ENCODE results near the gene GCNT3. TPM values are rescaled to one million over a fixed set of nuclear protein-coding genes. Genes with fewer than 3 reads are reported as not detected.
"Not testable (repeated sequence)": the region's sequence is repeated elsewhere in the genome, so short reads cannot be mapped to it uniquely, and the experiment has no call there.

Gene GCNT3
- total RNA-seq, 2 experiments from 2014 or later: not detected

DNA sequence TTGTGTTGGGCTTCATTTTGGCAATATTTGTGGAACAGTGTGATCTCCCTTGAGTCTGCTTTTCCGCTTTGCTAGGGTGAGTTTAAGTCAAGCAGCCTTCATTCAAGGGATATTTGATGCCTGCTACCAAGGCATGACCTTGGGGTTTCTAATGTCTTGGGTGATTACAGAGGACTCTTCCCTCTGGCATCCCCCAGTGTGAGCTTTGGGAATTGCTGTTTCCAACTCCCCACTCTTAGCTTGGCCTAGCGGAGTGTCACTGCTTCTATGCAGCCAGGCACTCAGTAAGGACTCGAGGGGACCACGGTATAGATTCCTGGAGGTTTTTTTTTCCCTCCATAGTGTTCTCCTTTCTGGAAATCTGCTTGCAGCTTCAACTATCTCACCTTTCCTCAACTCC lies 21.1 kb downstream of the GCNT3 start:
- Mint-ChIP-seq H3K36me3 (peaks cover 6% of the 10 kb centered on the region), H3K27ac (no peak overlapping the region), H3K27me3 (no peaks in the 10 kb centered on the region), H3K9me3 (no peaks in the 10 kb centered on the region), H3K4me1 (ENCODE audit: low read depth) (no peaks in the 10 kb centered on the region), H3K4me3 (no peak overlapping the region)
- ChIA-PET CTCF (interaction anchor here (1.3 kb wide), 1 partner anchor 99 kb away, joined by 7 read pairs; no protein-coding TSS in a partner anchor), POLR2A (no interaction called here)
- intact Hi-C loops (cut with micrococcal nuclease): no loop called here
- DNase-seq: no peak

DNA sequence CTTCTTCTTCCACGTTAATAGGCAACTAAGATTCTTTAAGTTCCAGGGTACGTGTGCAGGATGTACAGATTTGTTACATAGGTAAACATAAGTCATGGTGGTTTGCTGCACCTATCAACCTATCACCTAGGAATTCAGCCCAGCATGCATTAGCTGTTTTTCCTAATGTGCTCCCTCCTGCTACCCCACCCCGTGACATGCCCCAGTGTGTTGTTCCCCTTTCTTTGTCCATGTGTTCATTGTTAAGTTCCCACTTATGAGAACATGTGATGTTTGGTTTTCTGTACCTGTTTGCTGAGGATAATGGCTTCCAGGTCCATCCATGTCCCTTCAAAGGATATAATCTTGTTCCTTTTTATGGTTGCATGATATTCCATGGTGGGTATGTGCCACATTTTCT lies 24.6 kb downstream of the GCNT3 start:
- Mint-ChIP-seq H3K9me3 (no peaks in the 10 kb centered on the region), H3K27ac (no peak overlapping the region), H3K4me3 (no peak overlapping the region), H3K36me3 (peaks cover 14% of the 10 kb centered on the region), H3K4me1 (ENCODE audit: low read depth) (peaks cover 4% of the 10 kb centered on the region), H3K27me3 (no peaks in the 10 kb centered on the region)
- POLR2A ChIA-PET: no interaction called here
- no peak for DNase-seq
- CTCF ChIA-PET: interaction anchor here (3.2 kb wide), 1 partner anchor 103 kb away, joined by 12 read pairs; no protein-coding TSS in a partner anchor
- intact Hi-C loops (cut with micrococcal nuclease): no loop called here

DNA sequence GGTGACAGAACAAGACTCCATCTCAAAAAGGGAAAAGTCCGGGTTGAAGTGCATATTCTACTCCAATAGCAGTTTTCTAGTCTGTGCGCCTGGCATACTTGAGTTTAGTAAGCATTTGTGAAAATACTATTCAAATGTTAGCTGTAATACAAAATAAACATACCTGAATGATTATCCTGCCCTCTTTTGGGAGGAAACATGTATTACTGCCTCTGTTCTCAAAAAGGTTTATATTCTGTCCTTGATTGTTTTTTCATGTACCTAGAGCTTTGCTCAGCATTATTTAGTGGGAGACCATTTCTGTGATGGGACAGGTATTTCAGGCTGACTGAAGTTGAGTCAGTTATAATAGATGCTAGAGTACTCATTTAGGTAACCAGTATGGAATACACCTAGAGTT lies 25.9 kb downstream of the GCNT3 start:
- POLR2A ChIA-PET; H3K4me3 Mint-ChIP-seq; H3K9me3 Mint-ChIP-seq; H3K27me3 Mint-ChIP-seq; H3K27ac Mint-ChIP-seq; H3K4me1 Mint-ChIP-seq (ENCODE audit: low read depth); DNase-seq; intact Hi-C loops (cut with micrococcal nuclease): not testable (repeated sequence)
- peaks cover 17% of the 10 kb centered on the region for H3K36me3 Mint-ChIP-seq
- CTCF ChIA-PET: interaction anchor here (0.8 kb wide), 1 partner anchor 104 kb away, joined by 10 read pairs; no protein-coding TSS in a partner anchor

DNA sequence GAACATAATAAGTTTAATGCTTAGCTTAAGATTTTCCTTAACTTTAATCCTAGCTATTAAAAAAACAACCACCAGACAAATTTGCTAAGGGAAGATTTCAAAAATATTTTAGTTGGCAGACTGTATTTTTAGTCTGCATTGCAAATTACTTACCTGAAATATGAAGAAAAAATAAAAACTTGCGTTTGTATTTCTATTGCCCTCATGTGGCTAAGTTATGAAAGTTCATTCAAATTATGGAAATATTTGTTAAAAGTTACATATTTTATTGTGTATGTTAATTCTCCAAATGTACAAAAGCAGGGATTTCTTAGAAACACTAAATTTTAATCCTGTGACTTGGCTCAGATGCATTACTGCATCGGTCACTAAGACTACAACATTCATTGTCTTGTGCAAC lies 30.8 kb downstream of the GCNT3 start:
- H3K27ac Mint-ChIP-seq: no peak overlapping the region
- H3K4me1 Mint-ChIP-seq (ENCODE audit: low read depth): peaks cover 14% of the 10 kb centered on the region
- DNase-seq: no peak
- intact Hi-C loops (cut with micrococcal nuclease): loop anchor here (5.0 kb wide), 1 partner anchor 110 kb away; no protein-coding TSS in a partner anchor
- no peaks in the 10 kb centered on the region for H3K9me3 Mint-ChIP-seq
- H3K4me3 Mint-ChIP-seq: no peak overlapping the region
- peaks cover 21% of the 10 kb centered on the region for H3K36me3 Mint-ChIP-seq
- ChIA-PET POLR2A (no interaction called here), CTCF (interaction anchor here (0.7 to 2.4 kb wide), 5 partner anchors 28 to 113 kb away, joined by 3 to 12 read pairs (median 4); no protein-coding TSS in a partner anchor)
- H3K27me3 Mint-ChIP-seq: no peaks in the 10 kb centered on the region

DNA sequence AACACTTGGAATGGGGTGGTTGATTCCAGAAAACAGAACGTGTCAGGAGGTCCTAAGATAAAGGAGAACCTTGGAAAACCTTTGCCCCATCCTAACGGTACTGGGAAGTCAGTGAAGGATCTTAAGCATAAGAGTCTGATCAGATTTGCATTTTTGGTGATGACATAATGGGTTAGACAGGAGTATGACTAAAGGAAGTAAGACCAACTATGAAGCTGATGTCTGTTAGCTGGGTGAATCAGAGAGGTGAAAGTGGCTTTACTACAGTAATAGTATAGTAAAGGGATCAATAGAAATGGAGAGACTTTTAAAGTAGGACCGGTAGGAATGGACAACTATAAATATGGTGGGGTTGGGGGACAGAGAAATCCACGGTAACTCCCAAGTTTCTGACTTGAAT lies 33.2 kb downstream of the GCNT3 start:
- Mint-ChIP-seq H3K36me3 (peaks cover 17% of the 10 kb centered on the region), H3K4me1 (ENCODE audit: low read depth) (peaks cover 10% of the 10 kb centered on the region), H3K9me3 (no peaks in the 10 kb centered on the region), H3K27ac (no peak overlapping the region), H3K27me3 (no peaks in the 10 kb centered on the region), H3K4me3 (no peak overlapping the region)
- no peak for DNase-seq
- ChIA-PET POLR2A (no interaction called here), CTCF (interaction anchor here (1.0 to 1.9 kb wide), 4 partner anchors 11 to 112 kb away, joined by 3 to 6 read pairs (median 4); partner anchors contain the start of gene GTF2A2)
- intact Hi-C loops (cut with micrococcal nuclease): loop anchor here (5.0 kb wide), 1 partner anchor 112 kb away; no protein-coding TSS in a partner anchor

DNA sequence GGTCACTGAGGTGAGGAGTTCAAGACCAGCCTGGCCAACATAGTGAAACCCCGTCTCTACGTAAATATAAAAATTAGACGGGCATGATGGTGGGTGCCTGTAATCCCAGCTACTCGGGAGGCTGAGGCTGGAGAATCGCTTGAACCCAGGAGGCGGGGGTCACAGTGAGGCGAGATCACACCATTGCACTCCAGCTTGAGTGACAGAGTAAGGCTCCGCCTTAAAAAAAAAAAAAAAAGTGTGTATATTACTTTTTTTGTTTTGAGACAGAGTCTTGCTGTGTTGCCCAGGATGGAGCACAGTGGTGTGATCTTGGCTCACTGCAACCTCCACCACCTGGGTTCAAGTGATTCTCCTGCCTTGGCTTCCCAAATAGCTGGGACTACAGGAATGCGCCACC lies 34.2 kb downstream of the GCNT3 start:
- intact Hi-C loops (cut with micrococcal nuclease); POLR2A ChIA-PET; H3K9me3 Mint-ChIP-seq; DNase-seq; H3K4me3 Mint-ChIP-seq; H3K27ac Mint-ChIP-seq; H3K27me3 Mint-ChIP-seq: not testable (repeated sequence)
- H3K4me1 Mint-ChIP-seq (ENCODE audit: low read depth): peaks cover 11% of the 10 kb centered on the region
- H3K36me3 Mint-ChIP-seq: peaks cover 24% of the 10 kb centered on the region
- CTCF ChIA-PET: interaction anchor here (1.1 to 1.9 kb wide), 2 partner anchors 11 to 112 kb away, joined by 3 to 6 read pairs; partner anchors contain the start of gene GTF2A2

DNA sequence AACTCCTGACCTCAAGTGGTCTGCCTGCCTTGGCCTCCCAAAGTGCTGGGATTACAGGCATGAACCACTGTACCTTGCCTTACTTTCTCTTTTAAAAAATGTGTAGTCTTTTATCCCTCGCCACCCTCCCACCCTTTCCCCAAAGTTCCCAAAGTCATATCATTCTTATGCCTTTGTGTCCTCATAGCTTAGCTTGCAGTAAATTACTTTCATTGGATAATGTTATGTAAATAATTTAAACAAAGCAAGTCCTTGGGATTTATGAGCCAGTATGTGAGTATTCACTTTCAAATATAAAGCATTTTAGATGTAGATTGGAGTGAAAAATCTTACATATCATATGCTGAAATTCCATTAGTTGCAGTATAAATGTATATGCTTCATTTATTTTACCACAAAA lies 34.7 kb downstream of the GCNT3 start:
- intact Hi-C loops (cut with micrococcal nuclease): no loop called here
- no peak for DNase-seq
- Mint-ChIP-seq H3K27ac (no peak overlapping the region), H3K9me3 (no peaks in the 10 kb centered on the region), H3K4me1 (ENCODE audit: low read depth) (peaks cover 12% of the 10 kb centered on the region), H3K36me3 (peaks cover 23% of the 10 kb centered on the region), H3K27me3 (no peaks in the 10 kb centered on the region), H3K4me3 (no peak overlapping the region)
- ChIA-PET POLR2A (no interaction called here), CTCF (interaction anchor here (0.9 to 1.9 kb wide), 4 partner anchors 11 to 117 kb away, joined by 3 to 6 read pairs (median 3); partner anchors contain the start of gene GTF2A2)

DNA sequence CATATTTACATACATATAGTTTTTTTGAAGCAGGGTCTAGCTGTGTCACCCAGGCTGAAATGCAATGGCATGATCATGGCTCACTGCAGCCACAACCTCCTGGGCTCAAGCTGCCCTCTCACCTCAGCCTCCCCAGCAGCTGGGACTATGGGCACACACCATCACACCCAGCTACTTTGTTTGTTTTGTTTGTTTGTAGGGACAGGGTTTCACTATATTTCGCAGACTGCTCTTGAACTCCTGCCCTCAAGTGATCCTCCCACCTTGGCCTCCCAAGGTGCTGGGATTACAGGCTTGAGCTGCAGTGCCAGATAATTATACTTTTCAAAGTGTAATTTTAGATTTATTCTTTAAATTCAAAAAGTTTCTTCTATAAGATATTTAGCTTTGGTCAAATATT lies 35.5 kb downstream of the GCNT3 start:
- ChIA-PET CTCF (interaction anchor here (0.9 to 1.1 kb wide), 2 partner anchors 111 to 118 kb away, joined by 3 read pairs; no protein-coding TSS in a partner anchor), POLR2A (no interaction called here)
- peaks cover 12% of the 10 kb centered on the region for H3K4me1 Mint-ChIP-seq (ENCODE audit: low read depth)
- no peak for DNase-seq
- no peaks in the 10 kb centered on the region for H3K9me3 Mint-ChIP-seq
- H3K36me3 Mint-ChIP-seq: peaks cover 23% of the 10 kb centered on the region
- no peak overlapping the region for H3K27ac Mint-ChIP-seq
- no peaks in the 10 kb centered on the region for H3K27me3 Mint-ChIP-seq
- no peak overlapping the region for H3K4me3 Mint-ChIP-seq
- intact Hi-C loops (cut with micrococcal nuclease): no loop called here

DNA sequence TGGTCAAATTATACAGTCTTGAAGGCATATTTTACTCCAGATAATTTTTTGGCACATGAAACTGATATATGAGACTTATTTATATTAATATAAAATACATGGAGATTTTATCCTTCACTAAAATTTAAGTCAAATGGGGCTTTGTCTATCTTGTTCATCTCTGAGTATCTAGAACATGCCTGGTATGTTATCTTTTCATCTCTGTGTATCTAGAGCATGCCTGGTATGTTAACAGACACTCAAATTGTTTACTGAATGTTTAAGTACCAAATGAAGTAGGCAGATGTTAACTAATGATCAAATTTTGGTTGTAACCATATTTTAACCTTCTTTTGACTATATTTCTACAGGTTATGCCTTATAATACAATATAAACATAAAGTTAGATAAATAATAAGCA lies 38.0 kb downstream of the GCNT3 start:
- intact Hi-C loops (cut with micrococcal nuclease): no loop called here
- Mint-ChIP-seq H3K36me3 (peaks cover 30% of the 10 kb centered on the region), H3K27me3 (no peaks in the 10 kb centered on the region), H3K4me1 (ENCODE audit: low read depth) (peaks cover 15% of the 10 kb centered on the region), H3K4me3 (no peak overlapping the region), H3K9me3 (peaks cover 4% of the 10 kb centered on the region), H3K27ac (no peak overlapping the region)
- CTCF ChIA-PET: no interaction called here
- DNase-seq: no peak
- POLR2A ChIA-PET: no interaction called here

DNA sequence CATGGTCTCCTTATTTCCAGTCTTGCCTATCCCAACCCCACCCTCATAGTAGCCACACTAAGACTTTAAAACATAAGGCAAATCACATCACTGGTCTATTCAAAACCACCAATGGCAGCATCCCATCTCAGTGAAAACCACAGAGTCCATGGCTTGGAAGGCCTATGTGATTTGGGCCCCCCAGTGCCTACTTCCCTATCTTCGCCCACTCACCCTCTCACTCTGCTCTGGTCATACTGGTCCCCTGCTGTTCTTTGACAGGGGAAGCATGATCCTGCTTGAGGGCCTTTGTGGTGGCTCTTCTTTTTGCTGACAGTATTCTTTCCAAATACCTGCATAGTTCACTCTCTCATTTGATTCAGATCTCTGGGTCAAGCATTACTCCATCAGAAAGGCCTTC lies 42.5 kb downstream of the GCNT3 start:
- peaks cover 23% of the 10 kb centered on the region for H3K36me3 Mint-ChIP-seq
- no peak overlapping the region for H3K27ac Mint-ChIP-seq
- peaks cover 4% of the 10 kb centered on the region for H3K9me3 Mint-ChIP-seq
- ChIA-PET POLR2A (no interaction called here), CTCF (interaction anchor here (1.1 to 1.5 kb wide), 3 partner anchors 121 to 125 kb away, joined by 4 to 7 read pairs (median 5); no protein-coding TSS in a partner anchor)
- DNase-seq: no peak
- H3K27me3 Mint-ChIP-seq: no peaks in the 10 kb centered on the region
- no peak overlapping the region for H3K4me3 Mint-ChIP-seq
- intact Hi-C loops (cut with micrococcal nuclease): no loop called here
- peaks cover 7% of the 10 kb centered on the region for H3K4me1 Mint-ChIP-seq (ENCODE audit: low read depth)

DNA sequence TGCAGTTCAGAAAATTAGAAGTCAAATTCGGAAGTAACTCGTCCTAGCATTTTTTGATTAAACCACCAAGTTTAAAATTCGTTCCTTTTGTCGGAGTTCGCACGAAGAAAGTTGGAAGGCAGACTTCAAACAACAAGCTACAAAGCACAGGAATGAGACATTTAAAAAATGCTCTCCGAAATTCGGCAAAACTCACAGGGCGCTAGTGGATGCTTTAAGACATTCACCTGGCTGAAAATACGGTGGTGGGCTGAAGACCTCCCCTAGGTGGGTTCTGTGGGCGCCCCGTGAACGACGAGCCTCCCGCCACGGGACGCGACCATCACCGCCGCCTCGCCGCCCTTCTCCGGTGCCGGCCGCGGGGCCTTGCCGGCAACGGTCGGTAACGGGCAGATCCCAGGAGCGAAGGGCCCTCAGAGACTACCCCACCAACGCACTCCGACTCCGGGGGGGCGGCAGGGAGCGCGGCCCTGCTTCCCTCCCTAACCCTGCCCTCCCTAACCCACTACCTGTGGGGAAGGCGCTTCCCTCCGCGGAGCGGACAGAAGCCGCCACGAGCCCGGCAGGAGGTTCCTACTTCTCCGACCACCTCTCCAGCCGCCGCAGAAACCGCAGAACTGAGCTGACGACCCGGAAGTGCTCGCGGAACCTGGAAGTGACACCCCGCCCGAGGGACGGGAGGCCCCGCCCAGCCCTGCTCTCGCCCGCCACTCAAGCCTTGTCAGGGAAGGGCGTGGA lies 45.5 kb downstream of the GCNT3 start, which contains the start of gene GTF2A2:
Gene GTF2A2 (minus strand): TSS at position 619 of the 738 bp plus-strand sequence. CDS start 5,238 bp downstream, outside the sequence.
- CTCF ChIA-PET: interaction anchor here (0.6 to 1.5 kb wide), 3 partner anchors 12 to 125 kb away, joined by 3 to 6 read pairs (median 5); no protein-coding TSS in a partner anchor
- peak within 1 kb of the TSS; percentile 81 for H3K27ac Mint-ChIP-seq
- peak; percentile 97 for DNase-seq
- H3K4me3 Mint-ChIP-seq: peak within 1 kb of the TSS; percentile 31
- POLR2A ChIA-PET: interaction anchor here (0.7 to 1.2 kb wide), 6 partner anchors 23 to 67 kb away, joined by 3 to 6 read pairs (median 4); partner anchors contain the start of gene BNIP2
- H3K36me3 Mint-ChIP-seq: peaks cover 24% of the 10 kb centered on the region
- intact Hi-C loops (cut with micrococcal nuclease): loop anchor here (1.0 kb wide), 1 partner anchor 32 kb away; the partner anchor contains the start of gene BNIP2
- H3K4me1 Mint-ChIP-seq (ENCODE audit: low read depth): peaks cover 5% of the 10 kb centered on the region
- H3K27me3 Mint-ChIP-seq: no peaks in the 10 kb centered on the region
- peaks cover 4% of the 10 kb centered on the region for H3K9me3 Mint-ChIP-seq

DNA sequence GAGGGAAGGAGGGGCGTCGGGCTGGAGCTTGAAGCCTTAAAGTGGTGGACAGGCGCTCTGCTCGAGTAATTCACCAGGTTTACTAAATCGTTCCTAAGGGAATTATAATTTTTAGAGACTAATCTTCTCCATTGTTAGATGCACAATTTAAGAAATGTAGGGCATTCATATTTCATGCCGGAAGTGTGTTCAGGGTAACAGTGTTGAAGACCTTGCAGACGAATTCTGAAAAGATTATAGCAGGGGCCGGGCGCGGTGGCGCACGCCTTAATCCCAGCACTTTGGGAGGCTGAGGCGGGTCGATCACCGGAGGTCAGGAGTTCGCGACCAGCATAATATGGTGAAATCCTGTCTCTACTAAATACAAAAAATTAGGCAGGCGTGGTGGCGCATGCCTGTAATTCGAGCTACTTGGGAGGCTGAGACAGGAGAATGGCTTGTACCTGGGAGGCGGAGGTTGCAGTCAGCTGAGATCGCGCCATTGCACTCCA lies 46.1 kb downstream of the GCNT3 start:
- Mint-ChIP-seq H3K27ac (peak overlapping the region; percentile 81), H3K27me3 (no peaks in the 10 kb centered on the region), H3K9me3 (peaks cover 4% of the 10 kb centered on the region), H3K4me3 (no peak overlapping the region), H3K36me3 (peaks cover 23% of the 10 kb centered on the region), H3K4me1 (ENCODE audit: low read depth) (peaks cover 4% of the 10 kb centered on the region)
- DNase-seq: no peak
- POLR2A ChIA-PET: interaction anchor here (0.7 to 1.2 kb wide), 6 partner anchors 23 to 67 kb away, joined by 3 to 6 read pairs (median 4); partner anchors contain the start of gene BNIP2
- CTCF ChIA-PET: interaction anchor here (0.6 to 1.5 kb wide), 3 partner anchors 12 to 125 kb away, joined by 3 to 6 read pairs (median 5); no protein-coding TSS in a partner anchor
- intact Hi-C loops (cut with micrococcal nuclease): loop anchor here (1.0 kb wide), 1 partner anchor 32 kb away; the partner anchor contains the start of gene BNIP2
